ENCODE data around the gene TXNDC5. TPM values are rescaled to one million over a fixed set of nuclear protein-coding genes. Genes with fewer than 3 reads are reported as not detected.

TXNDC5 gene
- total RNA-seq, 1 donor from 2014 or later, result 110 TPM

GRCh38 chr6:7846966-7847818 is 63.4 kb downstream of the TXNDC5 start:
- TF ChIP-seq CTCF (IDR thresholded peaks at IDR 0.05; ENCODE audit: unreplicated experiment), result no peak
- no peaks in the 10 kb centered on the region for H3K36me3 Mint-ChIP-seq (ENCODE audit: low read depth, unreplicated experiment)
- no peaks in the 10 kb centered on the region for H3K4me1 Mint-ChIP-seq (ENCODE audit: unreplicated experiment)
- no peak for DNase-seq (ENCODE audit: low spot score)
- H3K9me3 Mint-ChIP-seq (ENCODE audit: unreplicated experiment), result no peaks in the 10 kb centered on the region
- no peak overlapping the region for H3K27ac Mint-ChIP-seq (ENCODE audit: unreplicated experiment)
- H3K4me3 Mint-ChIP-seq (ENCODE audit: unreplicated experiment), result no peak overlapping the region
- no peaks in the 10 kb centered on the region for H3K27me3 Mint-ChIP-seq (ENCODE audit: unreplicated experiment)

- Mint-ChIP-seq H3K4me3 (ENCODE audit: unreplicated experiment) (no peak overlapping the region), H3K27ac (ENCODE audit: unreplicated experiment) (no peak overlapping the region), H3K27me3 (ENCODE audit: unreplicated experiment) (no peaks in the 10 kb centered on the region), H3K4me1 (ENCODE audit: unreplicated experiment) (no peaks in the 10 kb centered on the region), H3K9me3 (ENCODE audit: unreplicated experiment) (no peaks in the 10 kb centered on the region), H3K36me3 (ENCODE audit: low read depth, unreplicated experiment) (no peaks in the 10 kb centered on the region)
- TF ChIP-seq CTCF (IDR thresholded peaks at IDR 0.05; ENCODE audit: unreplicated experiment), result no peak
- DNase-seq (ENCODE audit: low spot score), result no peak
These were observed 68.7 kb downstream of the TXNDC5 start for GRCh38 chr6:7841781-7842468.

- no peak for DNase-seq (ENCODE audit: low spot score)
- Mint-ChIP-seq H3K4me1 (ENCODE audit: unreplicated experiment) (peaks cover 4% of the 10 kb centered on the region), H3K4me3 (ENCODE audit: unreplicated experiment) (no peak overlapping the region), H3K36me3 (ENCODE audit: low read depth, unreplicated experiment) (no peaks in the 10 kb centered on the region), H3K9me3 (ENCODE audit: unreplicated experiment) (no peaks in the 10 kb centered on the region), H3K27ac (ENCODE audit: unreplicated experiment) (no peak overlapping the region), H3K27me3 (ENCODE audit: unreplicated experiment) (peaks cover 1% of the 10 kb centered on the region)
- no peak for TF ChIP-seq CTCF (IDR thresholded peaks at IDR 0.05; ENCODE audit: unreplicated experiment)
These were observed 74.1 kb downstream of the TXNDC5 start for GRCh38 chr6:7836371-7837026.

- Mint-ChIP-seq H3K27ac (ENCODE audit: unreplicated experiment) (no peak overlapping the region), H3K27me3 (ENCODE audit: unreplicated experiment) (peaks cover 1% of the 10 kb centered on the region), H3K9me3 (ENCODE audit: unreplicated experiment) (no peaks in the 10 kb centered on the region), H3K36me3 (ENCODE audit: low read depth, unreplicated experiment) (no peaks in the 10 kb centered on the region), H3K4me3 (ENCODE audit: unreplicated experiment) (no peak overlapping the region), H3K4me1 (ENCODE audit: unreplicated experiment) (peaks cover 4% of the 10 kb centered on the region)
- no peak for TF ChIP-seq CTCF (IDR thresholded peaks at IDR 0.05; ENCODE audit: unreplicated experiment)
- no peak for DNase-seq (ENCODE audit: low spot score)
These were observed 76.9 kb downstream of the TXNDC5 start for GRCh38 chr6:7833751-7834070.

Measured in endothelial cell (in vitro differentiated cells).